Measurements from ENCODE around the gene STXBP1.

Gene STXBP1

GRCh38 chr9:127739614-127740330 lies 127.7 kb downstream of the STXBP1 start:
- DNase-seq, result no peak

- DNase-seq, result no peak
Observed at GRCh38 chr9:127741831-127742434, 129.9 kb downstream of the STXBP1 start.
